GM18505 (cell line): ENCODE data around the gene MSI2.

Experiments
- ATAC-seq: cut with Tn5 transposase; IDR thresholded peaks from one replicate; pipeline ENCODE4 v1.9.1; 2021; ENCODE audit not compliant: unreplicated experiment
- POLR2A ChIP-seq: IDR thresholded peaks from 4 replicates; pipeline ENCODE4 v1.6.1; 2011; ENCODE audit warnings: borderline replicate concordance; ENCODE audit not compliant: insufficient read depth, insufficient read length; ENCODE audit errors: extremely low read depth

MSI2 gene

GRCh38 chr17:57458718-57459285 is 202.5 kb downstream of the MSI2 start:
- no peak for TF ChIP-seq POLR2A
- no peak for ATAC-seq

GRCh38 chr17:57459286-57459915 is 203.1 kb downstream of the MSI2 start:
- no peak for ATAC-seq
- TF ChIP-seq POLR2A, result no peak

GRCh38 chr17:57461082-57461481 is 204.8 kb downstream of the MSI2 start:
- no peak for TF ChIP-seq POLR2A
- ATAC-seq, result no peak

GRCh38 chr17:57462007-57462579 is 205.8 kb downstream of the MSI2 start:
- no peak for ATAC-seq
- no peak for TF ChIP-seq POLR2A

GRCh38 chr17:57463103-57463885 is 207.0 kb downstream of the MSI2 start:
- ATAC-seq, result peak; percentile 87

GRCh38 chr17:57464191-57464864 is 208.0 kb downstream of the MSI2 start:
- no peak for ATAC-seq
- TF ChIP-seq POLR2A, result no peak

More at GRCh38 chr17:57463103-57463885, 207.0 kb downstream of the MSI2 start:
- no peak for TF ChIP-seq POLR2A

GRCh38 chr17:57465610-57466009 is 209.3 kb downstream of the MSI2 start:
- no peak for ATAC-seq
- TF ChIP-seq POLR2A, result no peak

- TF ChIP-seq POLR2A, result no peak
- no peak for ATAC-seq
These were observed 209.7 kb downstream of the MSI2 start for GRCh38 chr17:57466017-57466471.

GRCh38 chr17:57466521-57466920 is 210.2 kb downstream of the MSI2 start:
- no peak for TF ChIP-seq POLR2A
- ATAC-seq, result no peak

GRCh38 chr17:57467226-57467625 is 210.9 kb downstream of the MSI2 start:
- TF ChIP-seq POLR2A, result no peak
- ATAC-seq, result no peak

GRCh38 chr17:57467801-57468200 is 211.5 kb downstream of the MSI2 start:
- ATAC-seq, result no peak
- TF ChIP-seq POLR2A, result no peak

- peak; percentile 50 for ATAC-seq
- TF ChIP-seq POLR2A, result no peak
These were observed 212.8 kb downstream of the MSI2 start for GRCh38 chr17:57468932-57469775.
